Renal cortex interstitium (tissue), 11 donors: ENCODE results near the gene TNS2. TPM values are rescaled to one million over a fixed set of nuclear protein-coding genes. Genes with fewer than 3 reads are reported as not detected.

Source experiments
- DNase-seq, 11 donors: peaks; one replicate each; pipeline ENCODE4 v3.0.0-alpha.2; 2013; ENCODE audit warnings: low read depth in 9 of 11, low spot score in 4 of 11; ENCODE audit errors: extremely low read depth in 1 of 11
- polyA plus RNA-seq, 3 donors: library from polyadenylated mRNA; unstranded; fragments of 120-200 nt; gene quantifications; one replicate each; pipeline ENCODE4 v1.2.1, GENCODE V29; 2013; ENCODE audit not compliant: insufficient read length in 3 of 3

TNS2 gene
- polyA plus RNA-seq, 3 donors = 94.1 to 144 (median 111) TPM

- peak in 6 of 11 donors; percentile 45 to 81 (median 77) for DNase-seq
Observed at GRCh38 chr12:53052419-53053217, 2.8 kb downstream of the TNS2 start.

GRCh38 chr12:53053218-53054111 lies 3.6 kb downstream of the TNS2 start:
- peak in 2 of 11 donors; percentile 45 to 47 for DNase-seq

GRCh38 chr12:53054112-53054878 lies 4.4 kb downstream of the TNS2 start:
- peak in 10 of 11 donors; percentile 86 to 94 (median 90) for DNase-seq

GRCh38 chr12:53055471-53056266 lies 5.8 kb downstream of the TNS2 start:
- DNase-seq = no peak

- no peak for DNase-seq
Observed at GRCh38 chr12:53056296-53056695, 6.4 kb downstream of the TNS2 start.

- DNase-seq = no peak
Observed at GRCh38 chr12:53056901-53057300, 7.0 kb downstream of the TNS2 start.

GRCh38 chr12:53057816-53058500 lies 8.1 kb downstream of the TNS2 start:
- no peak for DNase-seq

- no peak for DNase-seq
Observed at GRCh38 chr12:53058674-53059433, 9.0 kb downstream of the TNS2 start.

- no peak for DNase-seq
Observed at GRCh38 chr12:53059434-53060063, 9.7 kb downstream of the TNS2 start.

GRCh38 chr12:53060064-53060720 lies 10.3 kb downstream of the TNS2 start:
- DNase-seq = no peak

- DNase-seq = no peak
Observed at GRCh38 chr12:53060721-53061276, 10.9 kb downstream of the TNS2 start.

- no peak for DNase-seq
Observed at GRCh38 chr12:53061404-53062010, 11.6 kb downstream of the TNS2 start.

- DNase-seq = no peak
Observed at GRCh38 chr12:53062011-53062961, 12.4 kb downstream of the TNS2 start.

GRCh38 chr12:53062977-53063707 lies 13.3 kb downstream of the TNS2 start:
- DNase-seq = no peak
